OCI-LY7 (cell line): ENCODE measurements around the gene ELF4. TPM values are rescaled to one million over a fixed set of nuclear protein-coding genes. Genes with fewer than 3 reads are reported as not detected.

Source experiments
- BruUV-seq: library from RNA; stranded (reverse); fragments of 400-500 nt; replicated peaks from 2 replicates; lab custom pipeline; 2021; lab: Mats Ljungman, UMichigan
- CTCF ChIA-PET: fragments of 300-600 bp; sonication (Branson Sonifier 250); formaldehyde crosslinking; loops from one replicate; lab custom pipeline; 2022; ENCODE audit warnings: antibody characterized with exemption; ENCODE audit not compliant: unreplicated experiment; lab: Charles Lee
- POLR2A ChIA-PET: fragments of 300-600 bp; sonication (Branson Sonifier 250); formaldehyde crosslinking; loops from one replicate; lab custom pipeline; 2022; ENCODE audit warnings: antibody characterized with exemption; lab: Charles Lee
- DNase-seq: peaks from one replicate; pipeline ENCODE4 v3.0.0-alpha.2; 2015; ENCODE audit warnings: low spot score
- H2AFZ ChIP-seq: fragments of 200-600 bp; sonication (generic), shearing (Covaris generic); 2 replicates; pipeline ENCODE4 v1.6.1; 2014; ENCODE audit warnings: mild to moderate bottlenecking, antibody characterized with exemption, low read length, moderate library complexity
- H3K27ac ChIP-seq: fragments of 200-600 bp; sonication (generic); 2 replicates; pipeline ENCODE4 v1.5.1; 2014; ENCODE audit warnings: mixed run types, low read depth, mild to moderate bottlenecking, moderate library complexity, low read length, inconsistent platforms; ENCODE audit not compliant: poor library complexity, severe bottlenecking
- H3K36me3 ChIP-seq: fragments of 200-600 bp; sonication (generic); 2 replicates; pipeline ENCODE4 v1.6.1; 2014; ENCODE audit warnings: mild to moderate bottlenecking, antibody characterized with exemption, low read length, moderate library complexity, mixed read lengths; ENCODE audit not compliant: insufficient read depth
- H3K4me1 ChIP-seq: fragments of 200-600 bp; sonication (generic); 2 replicates; pipeline ENCODE4 v1.5.1; 2014; ENCODE audit warnings: mild to moderate bottlenecking, low read length; ENCODE audit not compliant: insufficient read depth, poor library complexity, severe bottlenecking
- H3K4me2 ChIP-seq: fragments of 200-600 bp; sonication (generic); 2 replicates; pipeline ENCODE4 v1.6.1; 2014; ENCODE audit warnings: mild to moderate bottlenecking, low read length
- H3K4me3 ChIP-seq: fragments of 200-600 bp; sonication (generic); 2 replicates; pipeline ENCODE4 v1.5.1; 2014; ENCODE audit warnings: mild to moderate bottlenecking, low read depth, low read length; ENCODE audit not compliant: poor library complexity, severe bottlenecking
- H3K79me2 ChIP-seq: fragments of 200-600 bp; sonication (generic); 2 replicates; pipeline ENCODE4 v1.6.1; 2016; ENCODE audit warnings: low read depth, mild to moderate bottlenecking, low read length, moderate library complexity, mixed read lengths; ENCODE audit not compliant: insufficient read depth
- H3K9me2 ChIP-seq: fragments of 200-600 bp; sonication (generic); 2 replicates; pipeline ENCODE4 v1.6.1; 2016; ENCODE audit warnings: mild to moderate bottlenecking, low read length, mixed read lengths; ENCODE audit not compliant: insufficient read depth
- H3K9me3 ChIP-seq: fragments of 200-600 bp; sonication (generic); 2 replicates; pipeline ENCODE4 v1.6.1; 2014; ENCODE audit warnings: mild to moderate bottlenecking, mixed run types, low read length, mixed read lengths
- H4K20me1 ChIP-seq: fragments of 200-600 bp; sonication (generic); 2 replicates; pipeline ENCODE4 v1.6.1; 2014; ENCODE audit warnings: mild to moderate bottlenecking, antibody characterized with exemption, low read length, moderate library complexity, mixed read lengths; ENCODE audit not compliant: insufficient read depth
- CTCF ChIP-seq: fragments of 200-600 bp; sonication (generic); conservative IDR thresholded peaks from 2 replicates; pipeline ENCODE4 v1.5.1; 2014; ENCODE audit warnings: mild to moderate bottlenecking, antibody characterized with exemption, low read length, moderate library complexity, mixed read lengths
- EZH2phosphoT487 ChIP-seq: fragments of 200-600 bp; sonication (generic); IDR thresholded peaks from 2 replicates; pipeline ENCODE4 v1.6.1; 2018; ENCODE audit warnings: low read depth, borderline replicate concordance, mild to moderate bottlenecking, mixed run types, antibody characterized with exemption, low read length, moderate library complexity, mixed read lengths
- intact Hi-C: fragments of 100-400 bp; cut with micrococcal nuclease; formaldehyde crosslinking; loops from one replicate; pipeline ENCODE4 v1.10.0; 2022; ENCODE audit not compliant: unreplicated experiment
- total RNA-seq, 2 experiments: library from RNA; depleted of rRNA in 1 of 2; stranded (reverse); fragments of >200 nt in 1 of 2; shearing (Covaris generic) in 1 of 2; gene quantifications; 2 replicates each; pipeline ENCODE4 v1.2.3, GENCODE V29; 2014 to 2022

ELF4 gene
- total RNA-seq, 2 experiments from 2014 or later = 15.0 to 27.3 TPM

- POLR2A ChIA-PET = interaction anchor here (0.7 to 0.8 kb wide), 3 partner anchors 10 to 123 kb away, joined by 3 to 5 read pairs (median 4); no protein-coding TSS in a partner anchor
- Histone ChIP-seq H3K9me3 (no peaks in the 10 kb centered on the region), H3K36me3 (peaks cover 34% of the 10 kb centered on the region), H2AFZ (no peak overlapping the region), H3K9me2 (no peaks in the 10 kb centered on the region), H3K4me1 (no peaks in the 10 kb centered on the region), H3K4me2 (no peak overlapping the region), H3K4me3 (no peak overlapping the region), H3K79me2 (peaks cover 30% of the 10 kb centered on the region; the same call in 1 of the 2 replicates), H4K20me1 (0 out of 2 replicates have a peak, but pooled peaks cover 4% of the 10 kb centered on the region), H3K27ac (no peak overlapping the region)
- DNase-seq = no peak
- CTCF ChIA-PET = no interaction called here
- intact Hi-C loops = no loop called here
- TF ChIP-seq EZH2phosphoT487 = no peak
- no peak for TF ChIP-seq CTCF
- no TSS peak for BruUV-seq
Measured at GRCh38 chrX:130158311-130158710, 48.0 kb upstream of the ELF4 start.

GRCh38 chrX:130155564-130155963 is 45.3 kb upstream of the ELF4 start:
- Histone ChIP-seq H3K36me3 (peaks cover 34% of the 10 kb centered on the region), H2AFZ (no peak overlapping the region), H3K4me1 (no peaks in the 10 kb centered on the region), H3K9me2 (no peaks in the 10 kb centered on the region), H3K27ac (no peak overlapping the region), H3K9me3 (no peaks in the 10 kb centered on the region), H4K20me1 (no peaks in the 10 kb centered on the region), H3K4me2 (no peak overlapping the region), H3K79me2 (peaks cover 15% of the 10 kb centered on the region; the same call in 1 of the 2 replicates), H3K4me3 (no peak overlapping the region)
- BruUV-seq = no TSS peak
- CTCF ChIA-PET = no interaction called here
- no peak for DNase-seq
- intact Hi-C loops = no loop called here
- no peak for TF ChIP-seq EZH2phosphoT487
- TF ChIP-seq CTCF = no peak
- POLR2A ChIA-PET = interaction anchor here (0.7 to 1.7 kb wide), 2 partner anchors 10 to 94 kb away, joined by 3 to 5 read pairs; partner anchors contain the start of gene AIFM1

- ChIA-PET CTCF (no interaction called here), POLR2A (interaction anchor here (1.0 kb wide), 1 partner anchor 10 kb away, joined by 4 read pairs; no protein-coding TSS in a partner anchor)
- Histone ChIP-seq H3K36me3 (peaks cover 67% of the 10 kb centered on the region), H4K20me1 (no peaks in the 10 kb centered on the region), H3K9me2 (no peaks in the 10 kb centered on the region), H2AFZ (no peak overlapping the region), H3K79me2 (no peaks in the 10 kb centered on the region), H3K27ac (no peak overlapping the region), H3K9me3 (no peaks in the 10 kb centered on the region), H3K4me1 (no peaks in the 10 kb centered on the region), H3K4me3 (no peak overlapping the region), H3K4me2 (no peak overlapping the region)
- no TSS peak for BruUV-seq
- TF ChIP-seq CTCF (no peak), EZH2phosphoT487 (no peak)
- no peak for DNase-seq
- intact Hi-C loops = no loop called here
Measured at GRCh38 chrX:130147631-130148030, 37.3 kb upstream of the ELF4 start.
